ENCODE data around the gene STON2.
"Not testable (repeated sequence)": the region's sequence is repeated elsewhere in the genome, so short reads cannot be mapped to it uniquely, and the experiment has no call there.

The STON2 gene

DNA sequence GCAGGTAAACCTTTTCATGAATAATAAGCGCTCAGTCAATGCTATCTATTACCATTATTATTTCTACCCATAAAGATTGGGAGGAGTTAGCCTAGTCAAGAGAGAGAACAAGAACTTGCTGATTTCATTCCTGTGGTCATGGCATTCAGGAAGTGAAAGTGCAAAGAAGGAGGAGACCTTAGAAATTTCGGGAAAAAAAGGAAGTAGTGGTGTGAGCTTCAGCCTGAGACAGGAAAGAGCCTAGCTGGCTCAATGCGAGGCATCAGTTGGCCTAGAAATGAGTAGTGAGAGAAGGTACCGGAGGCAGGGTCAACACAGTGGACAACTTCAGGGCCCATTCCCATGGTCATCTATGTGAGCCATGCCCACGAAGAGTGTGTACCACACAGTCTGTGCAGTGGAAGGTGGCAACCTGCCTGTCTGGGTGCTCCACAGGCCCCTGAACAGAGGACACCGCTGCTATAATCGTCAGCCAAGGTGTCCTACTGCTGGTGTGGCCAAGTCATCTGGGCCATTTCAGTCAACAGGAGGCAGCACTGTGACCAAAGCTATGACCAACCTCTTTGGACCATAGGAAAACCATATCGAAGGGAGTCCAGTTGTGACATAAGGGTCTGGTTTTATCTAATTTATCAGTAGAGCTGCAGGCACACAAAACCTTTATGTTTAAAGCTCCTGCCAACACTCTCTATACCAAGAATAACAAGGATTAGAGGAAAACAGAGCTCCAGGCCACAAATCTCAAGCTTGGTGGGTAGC is 16.2 kb upstream of the STON2 start:
- no peak for DNase-seq

DNA sequence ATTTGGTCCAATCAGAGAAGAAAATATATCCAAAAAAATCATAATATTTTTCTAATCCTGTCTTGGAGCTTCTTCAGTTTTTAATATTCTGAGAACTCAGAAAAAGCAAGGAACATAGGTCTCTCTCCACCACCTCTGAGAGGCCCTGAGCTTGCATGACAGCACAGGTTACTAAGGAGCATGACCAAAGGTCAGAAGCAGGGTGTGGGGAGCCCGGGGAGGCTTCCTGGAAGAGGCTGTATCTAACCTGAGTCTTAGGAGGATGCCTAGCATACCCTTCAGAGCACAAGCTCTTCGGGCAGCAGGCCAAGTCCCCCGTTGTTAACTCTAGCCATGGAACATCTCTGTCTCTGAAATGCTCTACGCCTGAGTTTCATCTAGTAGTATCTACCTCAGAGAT is 15.7 kb upstream of the STON2 start:
- no peak for DNase-seq

DNA sequence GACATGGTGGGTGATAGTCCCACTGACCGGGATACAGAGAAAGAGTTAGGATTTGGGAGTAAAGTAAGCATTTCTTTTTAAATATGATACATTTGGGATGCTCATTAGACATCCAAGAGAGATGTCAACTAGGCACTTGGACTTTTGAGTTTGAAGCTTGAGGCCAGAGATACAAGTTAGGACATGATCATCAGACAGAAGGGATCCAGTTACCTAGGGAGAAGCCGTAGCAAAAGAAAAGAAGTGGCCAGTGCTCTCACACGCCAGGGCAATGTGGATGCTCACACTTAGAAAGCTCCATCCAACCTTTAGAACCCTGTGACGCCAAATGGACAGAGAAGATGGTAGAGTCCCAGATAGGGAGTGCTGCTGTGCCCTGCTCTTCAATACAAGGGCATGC is 14.0 kb upstream of the STON2 start:
- no peak for DNase-seq

DNA sequence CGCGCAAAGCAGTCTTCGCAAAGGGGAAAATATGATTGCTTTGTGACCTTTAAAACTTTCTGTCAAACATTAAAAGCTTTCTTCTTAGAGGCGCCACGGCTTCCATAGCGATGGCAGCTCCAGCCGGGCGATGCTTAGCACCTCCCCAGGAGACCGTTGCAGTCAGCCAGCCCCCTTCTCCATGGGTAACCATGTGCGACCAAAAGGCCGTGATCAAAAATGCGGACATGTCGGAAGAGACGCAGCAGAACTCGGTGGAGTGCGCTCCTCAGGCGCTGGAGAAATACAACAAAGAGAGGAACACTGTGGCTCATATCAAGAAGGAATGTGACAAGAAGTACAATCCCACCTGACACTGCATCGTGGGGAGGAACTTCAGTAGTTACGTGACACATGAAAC is 12.7 kb upstream of the STON2 start:
- no peak for DNase-seq

DNA sequence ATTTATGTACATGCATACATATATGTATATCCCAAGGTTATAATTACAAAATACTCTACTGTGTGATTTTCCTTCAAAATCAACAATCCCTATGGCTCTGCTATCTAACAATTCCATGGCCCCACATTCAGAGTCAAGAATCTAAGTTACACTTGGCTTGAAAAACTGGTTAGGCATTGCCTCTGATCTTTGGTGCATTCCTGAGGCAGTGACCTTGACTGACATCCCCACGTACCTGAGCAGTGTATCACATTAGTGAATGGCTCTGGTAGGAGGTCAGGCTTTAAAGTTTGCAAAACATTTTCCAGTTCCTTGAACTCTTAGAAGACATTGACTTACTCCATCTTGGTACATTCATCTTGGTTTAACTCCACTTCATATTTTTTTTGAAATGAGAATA is 8.5 kb upstream of the STON2 start:
- no peak for DNase-seq

DNA sequence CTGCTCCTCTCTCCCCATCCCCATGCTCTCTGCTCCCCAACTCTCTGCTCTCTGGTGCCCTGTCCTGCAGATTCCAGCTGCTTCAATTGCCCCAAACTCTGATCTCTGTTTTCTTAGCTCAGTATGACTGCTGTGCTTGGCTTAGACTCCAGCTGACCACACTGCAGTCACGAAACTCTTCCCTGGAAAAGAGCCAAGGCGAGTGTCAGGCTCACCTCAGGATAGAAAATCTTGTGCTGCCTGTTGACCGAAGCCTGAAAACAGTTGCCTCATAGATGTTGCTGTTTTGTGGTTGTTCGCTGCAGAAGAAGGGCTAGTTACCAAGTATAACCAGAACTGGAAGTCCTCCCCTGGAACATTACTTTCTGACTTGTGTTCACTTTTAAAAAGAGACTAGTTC is 6.7 kb upstream of the STON2 start:
- DNase-seq = no peak

DNA sequence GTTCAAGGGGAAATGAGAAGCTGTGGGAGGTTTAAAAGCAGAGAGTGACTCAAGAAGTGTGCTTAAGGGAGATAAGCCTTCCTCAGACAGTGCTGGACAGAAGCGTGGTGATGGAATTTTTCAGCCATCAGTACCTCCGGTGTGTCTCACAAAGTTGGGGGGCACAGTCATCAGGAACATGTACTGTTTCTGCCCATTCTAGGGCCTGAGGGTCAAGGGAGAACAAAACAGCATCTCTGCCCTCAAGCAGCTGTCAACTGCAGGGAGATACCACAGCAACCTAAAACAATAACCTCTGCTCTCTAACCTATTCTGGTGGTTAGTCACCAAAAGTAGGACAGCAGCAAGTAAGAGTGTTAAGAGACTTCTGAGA is 2.0 kb upstream of the STON2 start:
- DNase-seq = no peak

DNA sequence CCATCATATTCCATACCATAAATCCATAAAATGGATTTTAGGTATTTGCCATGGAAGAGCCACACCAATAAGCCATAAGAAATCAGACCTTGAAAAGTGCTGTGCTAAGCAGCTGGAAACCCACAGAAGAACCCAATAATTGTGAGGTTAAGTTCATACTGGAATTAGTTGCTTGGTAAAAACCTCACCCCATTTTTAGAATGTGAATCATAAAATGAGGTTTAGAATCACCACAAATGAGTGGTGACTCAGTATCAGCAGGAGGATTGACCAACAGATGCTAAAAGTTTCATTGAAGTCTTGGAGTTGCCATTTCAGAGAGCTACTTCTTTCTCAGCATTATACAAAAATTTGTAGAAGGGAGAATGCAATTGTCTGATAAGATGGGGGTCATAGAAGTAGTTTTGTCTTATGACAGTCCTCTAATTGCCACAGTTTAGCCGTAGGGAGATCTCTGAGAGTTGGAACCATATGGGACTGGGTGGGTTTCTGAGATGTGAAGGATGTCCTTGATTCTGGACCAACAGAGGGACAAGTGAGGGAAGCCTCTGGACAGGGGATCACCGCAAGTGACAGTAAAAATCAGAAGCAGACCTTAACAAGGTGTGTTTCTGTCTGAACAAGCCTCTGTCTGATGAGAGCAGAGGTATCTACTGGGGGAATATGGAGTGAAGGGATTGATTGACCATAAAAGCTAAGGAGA is 1.4 kb upstream of the STON2 start:
- DNase-seq = no peak

DNA sequence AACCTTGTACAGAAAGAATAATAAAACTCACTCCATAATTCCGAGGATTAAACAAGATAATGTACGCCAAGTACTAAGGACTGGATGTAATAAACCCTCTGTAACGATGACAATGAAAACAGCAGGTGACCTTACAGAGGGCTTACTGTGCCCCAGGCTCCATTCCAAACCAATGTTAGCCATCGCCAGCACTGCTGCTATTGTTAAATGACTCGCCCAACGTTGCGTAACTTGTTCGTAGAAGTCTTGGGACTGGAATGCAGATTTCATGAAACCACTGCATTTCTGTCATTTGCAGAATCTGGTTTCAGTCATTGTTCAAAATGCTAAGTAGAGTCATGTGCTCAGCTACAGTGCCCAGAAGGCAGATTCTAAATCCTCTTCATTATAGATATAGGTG is 728 bp upstream of the STON2 start:
- peak; percentile 56 for DNase-seq

DNA sequence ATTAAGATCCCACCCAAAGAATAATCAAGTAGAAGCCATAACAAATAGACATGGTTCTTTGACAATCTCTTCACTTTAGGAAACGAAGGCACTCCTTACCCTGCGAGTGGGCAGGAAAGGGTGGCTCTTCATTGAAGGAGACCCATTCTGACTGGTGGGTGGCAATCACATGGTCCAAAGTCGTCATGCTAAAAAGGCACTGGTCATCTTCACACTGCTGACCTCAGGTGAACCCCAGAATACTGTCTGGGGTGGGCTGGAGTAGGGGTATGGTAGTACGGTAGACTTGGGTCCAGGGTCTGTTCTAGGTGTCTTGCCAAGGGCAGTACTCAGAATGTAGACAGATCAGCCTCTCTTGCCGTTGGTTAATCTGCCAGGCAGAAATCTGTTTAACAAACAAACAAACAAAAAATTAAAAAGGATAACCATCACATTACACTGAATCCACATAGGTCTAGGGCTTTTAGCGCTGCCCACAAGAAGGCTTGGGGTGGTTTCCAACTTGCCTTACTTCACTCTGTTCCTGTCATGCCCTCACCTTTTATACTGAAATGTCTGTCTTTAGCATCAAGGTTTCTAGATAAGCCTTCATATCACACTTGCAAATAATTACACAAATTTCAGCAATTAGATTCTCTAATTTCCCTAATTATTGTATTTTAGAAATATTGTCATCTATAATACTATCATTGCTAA is 1.8 kb downstream of the STON2 start:
- DNase-seq = no peak

DNA sequence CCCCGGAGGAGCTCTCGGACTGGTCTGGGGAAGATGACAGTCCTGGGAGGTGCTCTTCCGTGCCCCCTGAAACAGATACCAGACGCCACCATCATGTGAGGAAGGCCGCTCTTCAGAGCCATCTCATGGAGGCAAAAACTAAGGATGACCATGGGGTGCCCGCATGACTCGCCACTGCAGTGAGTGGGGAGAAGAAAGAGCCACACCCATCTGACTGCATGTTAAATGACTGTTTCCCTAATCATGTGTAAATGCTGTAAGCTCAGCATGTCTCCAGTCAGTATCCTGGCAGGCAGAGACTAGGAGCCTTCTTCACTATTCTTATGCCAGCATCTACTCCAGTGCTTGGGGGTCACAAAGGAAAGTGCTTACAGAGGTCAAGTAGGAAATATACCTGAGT is 4.0 kb downstream of the STON2 start:
- no peak for DNase-seq

DNA sequence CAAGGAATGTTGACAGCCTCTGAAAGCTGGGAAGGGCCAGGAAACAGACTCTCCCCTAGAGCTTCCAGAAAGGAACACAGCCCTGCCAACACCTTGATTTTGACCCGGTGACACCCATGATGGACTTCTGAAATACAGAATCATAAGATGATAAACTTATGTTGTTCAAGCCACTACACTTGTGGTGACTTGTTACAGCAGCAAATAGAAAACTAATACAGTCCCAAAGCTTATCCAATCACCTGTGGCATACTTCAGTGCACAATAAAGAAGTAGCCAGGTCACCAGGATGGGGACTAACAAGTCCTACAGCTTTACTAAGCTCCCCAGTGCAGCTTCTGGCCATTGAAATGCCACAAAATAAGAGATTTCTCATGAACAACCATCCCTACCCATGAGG is 5.4 kb downstream of the STON2 start:
- DNase-seq = no peak

DNA sequence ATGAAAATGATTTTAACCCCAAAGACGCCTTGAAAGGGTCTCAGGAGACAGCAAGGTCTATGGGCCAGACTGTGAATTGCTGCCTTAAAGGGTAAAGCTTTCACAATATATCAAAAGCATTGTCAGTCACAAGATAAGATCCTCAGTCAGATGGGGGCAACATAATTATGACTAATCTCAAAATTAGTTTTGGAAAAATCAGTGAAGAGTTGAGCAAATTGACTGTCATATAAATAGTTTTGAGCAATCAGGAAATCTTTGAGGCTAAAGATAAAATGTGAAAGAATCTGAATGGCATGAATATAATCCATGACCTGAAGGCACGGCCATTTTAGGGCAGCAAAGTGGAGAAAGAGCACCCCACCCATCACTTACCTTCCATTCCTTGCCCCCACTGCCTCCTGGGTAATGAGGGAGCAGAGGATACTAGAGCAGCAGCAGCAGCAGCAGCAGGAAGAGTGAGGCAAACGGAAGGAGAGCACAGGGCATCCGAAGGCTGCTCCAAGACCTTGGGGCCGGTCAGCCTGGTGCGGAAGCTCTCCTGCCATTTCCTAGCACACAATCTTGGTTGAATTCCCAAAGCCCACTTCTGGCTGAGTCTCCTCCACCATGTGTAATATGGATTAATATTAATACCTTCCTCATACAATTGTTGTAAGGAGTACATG is 7.0 kb downstream of the STON2 start:
- DNase-seq = no peak

DNA sequence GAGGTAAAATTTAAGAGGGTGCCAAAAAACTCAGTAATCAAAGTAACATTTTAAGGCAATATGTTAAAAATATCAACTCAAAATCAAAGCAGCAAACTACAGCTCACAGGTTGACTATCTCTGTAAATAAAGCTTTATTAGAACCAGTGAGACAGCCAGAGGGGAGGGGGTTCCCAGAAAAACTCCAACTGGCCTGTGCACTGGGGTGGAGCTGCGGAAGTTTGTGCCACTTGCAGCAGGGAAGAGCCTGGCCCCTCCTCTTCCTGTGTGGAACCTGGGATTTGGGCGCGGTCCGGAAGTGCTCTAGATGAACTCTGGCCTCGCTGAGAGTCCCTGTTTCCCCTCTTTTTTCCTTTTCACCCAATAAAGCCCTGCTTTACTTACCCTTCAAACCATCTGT is 8.1 kb downstream of the STON2 start:
- no peak for DNase-seq

DNA sequence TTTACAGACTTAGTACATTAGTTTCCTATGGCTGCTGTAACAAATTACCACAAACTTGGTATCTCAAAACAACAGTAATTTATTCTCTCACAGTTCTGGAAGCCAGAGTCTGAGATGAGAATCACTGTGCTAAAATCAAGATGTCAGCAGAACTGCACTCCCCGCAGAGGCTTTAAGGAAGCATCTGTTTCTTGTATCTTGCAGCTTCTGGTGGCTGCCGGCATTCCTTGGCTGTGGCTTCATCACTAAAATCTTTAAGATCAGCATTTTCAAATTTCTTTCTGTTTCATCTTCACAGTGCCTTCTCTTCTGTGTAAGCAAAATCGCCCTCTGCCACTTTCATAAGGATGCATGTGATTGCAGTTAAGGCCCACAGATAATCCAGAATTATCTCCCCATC is 9.4 kb downstream of the STON2 start:
- DNase-seq = no peak

DNA sequence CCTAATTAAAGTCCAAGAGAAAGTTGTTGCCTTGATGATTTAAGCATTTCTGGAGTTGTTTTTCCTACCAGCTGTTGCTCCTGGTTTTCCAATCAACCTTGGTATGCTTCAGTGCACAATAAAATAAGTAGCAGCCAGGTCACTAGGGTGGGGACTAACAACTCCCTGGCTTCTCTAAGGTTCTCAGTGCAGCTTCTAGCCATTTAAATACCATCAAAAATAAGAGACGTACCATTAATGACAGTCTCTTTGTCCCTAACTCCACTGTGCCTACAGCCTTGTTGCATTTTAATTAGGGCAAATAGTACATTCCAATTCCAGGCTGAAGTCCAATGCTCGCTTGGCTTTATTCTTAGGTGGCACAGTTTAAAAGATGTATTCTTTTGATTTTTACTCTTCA is 11.8 kb downstream of the STON2 start:
- no peak for DNase-seq

DNA sequence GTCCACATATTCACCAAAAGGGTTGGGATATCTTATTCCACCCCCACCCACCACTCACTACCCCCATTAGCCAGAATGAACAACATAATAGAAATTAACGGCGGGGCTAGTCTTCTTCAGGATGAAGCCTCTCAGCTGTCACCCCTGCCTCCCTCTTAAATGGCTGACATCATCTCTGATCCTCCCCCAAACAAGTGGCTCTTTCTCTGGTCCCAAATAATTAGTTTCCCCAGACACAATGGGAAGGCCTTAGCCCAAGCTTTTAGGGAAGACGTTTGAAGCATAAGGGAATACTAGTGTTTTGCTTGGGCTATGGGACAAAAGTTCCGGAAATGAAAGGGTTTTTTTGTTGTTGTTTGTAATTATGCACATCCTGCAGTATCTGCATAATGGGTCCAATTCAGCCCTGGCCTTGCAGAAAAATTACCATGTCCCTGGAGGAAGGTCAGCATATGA is 13.8 kb downstream of the STON2 start:
- no peak for DNase-seq

DNA sequence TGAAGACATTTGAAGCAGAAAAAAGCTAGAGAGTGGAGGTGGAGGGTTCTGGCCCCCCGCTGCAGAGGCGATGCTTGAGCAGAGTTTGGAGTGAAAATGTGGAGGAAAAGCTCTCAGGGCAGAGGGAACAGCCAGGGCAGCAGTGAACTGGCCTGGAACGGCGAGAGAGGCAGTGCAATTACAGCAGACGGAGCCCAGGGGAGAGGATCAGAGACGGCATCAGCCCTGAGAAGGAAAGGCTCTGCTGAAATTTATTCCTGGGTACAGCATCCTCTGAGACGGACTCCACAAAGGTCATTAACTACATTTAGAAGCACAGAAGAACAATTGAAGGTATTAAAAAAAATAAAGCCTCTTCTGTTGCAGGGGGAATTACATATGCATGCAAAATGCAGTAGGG is 14.2 kb downstream of the STON2 start:
- no peak for DNase-seq

DNA sequence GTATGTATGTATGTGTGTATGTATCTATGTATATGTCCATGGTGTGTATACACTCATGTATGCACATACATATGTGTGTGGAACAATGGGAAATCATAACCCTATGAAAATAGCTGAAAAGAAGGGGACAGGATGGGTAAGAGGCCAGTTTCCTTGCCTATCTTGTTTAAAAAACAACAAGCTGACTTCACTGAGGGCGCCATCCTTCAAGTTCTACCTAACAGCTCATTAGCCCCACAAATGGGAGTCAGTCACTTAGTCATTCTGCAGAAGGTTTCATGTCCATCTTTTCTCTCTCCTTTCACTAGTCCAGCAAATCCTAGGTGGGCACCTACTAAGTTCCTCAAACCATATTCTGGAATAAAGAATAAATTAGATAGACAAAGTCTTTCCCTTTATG is 14.7 kb downstream of the STON2 start:
- no peak for DNase-seq

DNA sequence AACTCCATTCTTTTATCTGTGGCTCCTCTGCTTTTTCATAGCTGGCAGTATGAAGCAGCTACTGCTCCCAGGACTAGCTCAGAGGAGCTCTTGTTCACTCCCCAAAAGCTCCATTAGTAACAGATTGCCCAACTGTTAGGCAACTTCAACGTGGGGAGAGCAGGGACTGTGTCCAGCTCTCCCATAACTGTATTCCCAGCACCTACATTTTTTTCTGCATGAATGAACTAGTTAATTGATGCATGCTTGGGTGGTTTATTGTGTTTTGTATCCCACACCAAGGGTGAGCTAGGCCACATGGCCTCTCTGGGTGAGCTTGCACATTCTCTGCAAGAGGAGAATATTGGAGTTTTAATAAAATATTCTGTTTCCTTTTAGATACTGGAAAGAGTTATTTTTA is 15.2 kb downstream of the STON2 start:
- no peak for DNase-seq

DNA sequence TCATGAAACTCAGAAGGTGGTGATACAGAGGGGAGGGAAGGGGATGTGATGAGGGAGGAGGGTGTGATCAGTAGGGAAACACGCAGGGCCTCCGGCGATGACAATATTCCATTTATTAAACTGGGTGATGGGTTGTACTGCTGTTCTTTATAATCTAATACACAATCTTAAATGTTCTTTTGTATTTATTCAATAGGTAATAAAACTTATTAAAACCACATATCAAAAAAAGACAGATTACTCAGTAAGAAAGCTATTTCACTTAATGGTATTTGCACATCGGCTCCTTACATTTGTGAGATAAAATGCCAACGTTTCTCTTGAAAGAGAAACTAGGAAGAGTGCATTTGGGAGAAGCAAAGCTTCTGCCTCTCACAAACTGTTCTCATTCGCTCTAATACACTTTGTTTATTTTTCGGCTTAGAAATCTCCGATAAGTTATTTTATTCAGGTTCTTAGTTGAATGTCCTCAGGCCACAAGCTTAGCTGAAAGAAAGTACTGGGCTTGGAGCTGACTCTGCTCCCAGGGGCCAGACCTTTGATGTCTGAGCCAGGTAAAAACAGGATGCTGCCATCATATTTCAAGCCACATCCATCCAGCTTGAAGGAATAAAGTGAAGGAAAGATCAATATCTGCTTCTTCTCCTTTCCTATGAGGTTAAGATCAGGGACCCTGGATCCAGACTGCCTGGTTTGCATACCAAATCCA is 17.5 kb downstream of the STON2 start:
- no peak for DNase-seq

DNA sequence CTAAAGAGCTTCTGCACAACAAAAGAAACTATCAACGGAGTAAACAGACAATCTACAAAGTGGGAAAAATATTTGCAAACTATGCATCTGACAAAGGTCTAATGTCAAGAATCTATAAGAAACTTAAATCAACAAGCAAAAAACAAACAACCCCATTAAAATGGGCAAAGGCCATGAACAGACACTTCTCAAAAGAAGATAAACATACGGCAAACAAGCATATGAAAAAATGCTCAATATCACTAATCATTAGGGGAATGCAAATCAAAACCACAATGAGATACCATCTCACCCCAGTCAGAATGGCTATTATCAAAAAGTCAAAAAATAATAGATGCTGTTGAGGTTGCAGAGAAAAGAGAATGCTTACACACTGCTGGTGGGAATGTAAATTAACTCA is 20.1 kb downstream of the STON2 start:
- not testable (repeated sequence) for DNase-seq

DNA sequence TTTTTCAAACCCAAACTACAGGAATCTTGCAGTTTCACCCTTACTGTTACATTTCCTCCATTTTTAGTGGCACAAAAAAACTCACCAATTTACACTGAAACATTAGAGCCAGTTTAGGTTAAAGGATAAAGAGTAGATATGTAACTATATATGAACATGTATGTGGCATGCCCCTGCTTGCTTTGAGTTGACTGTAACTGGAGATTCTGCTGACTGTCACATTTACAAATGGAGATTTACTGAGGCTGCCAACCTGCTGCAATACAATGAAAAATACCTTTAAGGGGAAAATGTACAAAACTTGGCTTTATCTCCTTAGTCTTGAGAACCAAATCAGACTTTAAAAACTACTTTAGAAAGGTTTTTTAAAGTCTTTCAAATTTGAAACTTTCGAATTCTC is 28.3 kb downstream of the STON2 start:
- DNase-seq = no peak
